GM21619 (cell line): Measurements from ENCODE around the gene FGD6.
"Not testable (repeated sequence)": the region's sequence is repeated elsewhere in the genome, so short reads cannot be mapped to it uniquely, and the experiment has no call there.

Source experiments
- ATAC-seq: cut with Tn5 transposase; IDR thresholded peaks from one replicate; pipeline ENCODE4 v1.9.1; 2021; ENCODE audit not compliant: unreplicated experiment

FGD6 gene

DNA sequence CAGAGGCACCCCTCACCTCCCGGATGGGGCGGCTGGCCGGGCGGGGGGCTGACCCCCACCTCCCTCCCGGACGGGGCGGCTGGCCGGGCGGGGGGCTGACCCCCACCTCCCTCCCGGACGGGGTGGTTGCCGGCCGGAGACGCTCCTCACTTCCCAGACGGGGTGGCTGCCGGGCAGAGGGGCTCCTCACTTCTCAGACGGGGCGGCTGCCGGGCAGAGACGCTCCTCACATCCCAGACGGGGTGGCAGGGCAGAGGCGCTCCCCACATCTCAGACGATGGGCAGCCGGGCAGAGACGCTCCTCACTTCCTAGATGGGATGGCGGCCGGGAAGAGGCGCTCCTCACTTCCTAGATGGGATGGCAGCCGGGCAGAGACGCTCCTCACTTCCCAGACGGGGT lies 18.4 kb upstream of the FGD6 start:
- ATAC-seq, result not testable (repeated sequence)

DNA sequence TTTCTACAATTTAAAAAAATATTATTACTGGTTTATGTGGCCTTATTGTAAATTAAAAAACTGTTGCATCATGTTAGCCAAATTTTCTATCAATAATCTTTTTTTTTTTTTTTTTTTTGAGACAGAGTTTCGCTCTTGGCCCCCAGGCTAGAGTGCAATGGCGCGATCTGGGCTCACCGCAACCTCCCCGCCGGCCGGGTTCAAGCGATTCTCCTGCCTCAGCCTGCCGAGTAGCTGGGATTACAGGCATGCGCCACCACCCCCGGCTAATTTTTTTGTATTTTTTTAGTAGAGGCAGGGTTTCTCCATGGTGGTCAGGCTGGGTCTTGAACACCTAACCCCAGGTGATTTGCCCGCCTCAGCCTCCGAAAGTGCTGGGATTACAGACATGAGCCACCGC lies 16.9 kb upstream of the FGD6 start:
- not testable (repeated sequence) for ATAC-seq

DNA sequence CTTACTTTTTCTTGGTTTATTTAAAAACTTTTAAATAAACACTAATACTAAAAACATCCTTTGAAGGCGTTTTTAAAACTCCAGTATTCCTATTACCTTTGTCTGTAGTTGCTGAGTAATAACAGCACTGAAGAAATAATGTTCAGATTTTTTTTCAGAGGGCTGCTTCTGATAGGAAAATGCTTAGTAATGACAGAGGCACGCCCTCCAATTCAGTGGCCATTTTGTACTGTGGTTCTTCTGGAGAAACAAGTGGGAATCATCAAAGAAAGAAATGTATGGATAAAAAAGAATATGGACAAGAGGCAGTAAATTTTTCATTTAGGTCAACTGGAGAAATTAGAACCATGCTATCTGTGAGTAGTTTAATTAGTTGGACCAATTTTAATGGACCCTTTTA lies 13.9 kb upstream of the FGD6 start:
- ATAC-seq, result no peak

DNA sequence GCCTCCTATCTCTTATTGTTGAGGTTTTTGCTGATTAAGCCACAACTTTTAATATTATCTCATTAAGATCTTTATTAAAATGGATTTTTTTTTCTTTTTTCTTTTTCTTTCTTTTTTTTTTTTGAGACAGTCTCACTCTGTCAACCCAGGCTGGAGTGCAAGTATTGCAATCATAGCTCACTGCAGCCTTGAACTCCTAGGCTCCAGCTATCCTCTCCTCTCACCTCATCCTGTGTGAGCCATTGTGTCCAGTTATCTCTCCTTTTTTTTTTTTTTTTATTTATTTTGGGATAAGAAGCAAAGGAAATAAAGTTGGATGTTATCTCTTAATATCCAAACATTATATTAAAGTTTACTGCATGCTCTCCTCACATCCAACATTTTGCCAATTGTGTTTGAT lies 13.0 kb upstream of the FGD6 start:
- no peak for ATAC-seq

DNA sequence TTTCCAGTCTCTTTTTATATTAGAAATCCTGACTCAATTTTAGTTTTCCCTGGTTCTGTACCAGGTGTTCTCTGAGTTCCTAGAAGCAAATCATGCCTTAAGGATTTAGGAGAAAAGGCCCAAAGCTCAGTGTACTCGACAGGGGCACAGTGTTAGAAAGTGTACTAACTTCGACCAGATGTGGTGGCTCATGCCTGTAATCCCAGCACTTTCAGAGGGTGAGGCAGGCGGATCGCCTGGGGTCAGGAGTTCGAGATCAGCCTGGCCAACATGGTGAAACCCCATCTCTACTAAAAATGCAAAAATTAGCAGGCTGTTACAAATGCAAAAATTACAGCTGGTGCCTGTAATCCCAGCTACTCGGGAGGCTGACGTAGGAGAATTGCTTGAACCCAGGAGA lies 12.4 kb upstream of the FGD6 start:
- no peak for ATAC-seq

GRCh38 chr12:95228617-95229016 lies 11.3 kb upstream of the FGD6 start:
- no peak for ATAC-seq

DNA sequence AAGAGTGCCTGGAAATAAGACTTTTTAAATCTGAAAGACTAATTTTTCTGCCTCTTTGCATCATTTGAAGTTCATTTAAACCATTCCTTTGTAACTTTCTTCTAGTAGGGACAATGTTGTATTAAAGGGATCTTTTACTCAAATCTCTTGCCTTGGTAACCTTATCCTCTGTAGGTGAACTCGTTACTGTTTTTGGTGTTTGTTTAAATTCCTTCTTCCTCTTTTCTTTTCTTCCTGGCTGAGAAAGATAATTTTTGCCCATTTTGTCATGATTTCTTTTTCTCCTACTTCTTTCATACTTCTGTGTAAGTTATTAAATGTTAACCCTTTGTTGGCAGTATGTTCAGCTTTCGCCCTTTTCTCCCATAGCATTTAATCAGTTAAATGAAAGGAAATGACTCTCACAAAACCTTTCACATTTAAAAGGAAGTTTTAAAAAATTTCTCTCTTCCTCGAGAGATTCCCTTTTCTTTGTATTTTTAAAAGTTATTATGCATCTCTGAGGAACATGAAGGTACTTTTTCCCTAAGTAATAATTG lies 10.6 kb upstream of the FGD6 start:
- no peak for ATAC-seq

DNA sequence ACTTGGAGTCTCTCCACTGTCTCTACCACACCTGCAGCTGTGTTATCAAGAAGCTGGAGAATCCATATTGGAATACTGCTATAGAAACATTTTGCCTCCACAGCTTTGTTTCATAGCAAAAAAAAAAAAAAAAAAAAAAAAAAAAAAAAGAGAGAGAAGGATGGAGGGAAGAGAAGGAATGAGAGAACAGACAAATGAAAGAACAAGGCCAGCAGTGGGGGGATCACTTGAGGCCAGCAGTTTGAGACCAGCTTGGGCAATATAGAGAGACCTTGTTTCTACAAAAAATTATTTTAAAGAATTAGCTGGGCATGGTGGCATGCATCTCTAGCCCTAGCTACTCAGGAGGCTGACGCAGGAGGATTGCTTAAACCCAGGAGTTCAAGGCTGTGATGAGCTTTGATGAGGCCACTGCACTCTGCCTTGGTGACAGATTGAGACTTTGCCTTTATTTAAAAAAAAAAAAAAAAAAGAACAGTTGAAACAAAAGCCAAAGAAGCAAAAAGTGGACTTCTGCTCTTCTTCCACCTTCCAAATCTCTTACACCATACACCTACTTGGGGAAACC lies 8.5 kb upstream of the FGD6 start:
- no peak for ATAC-seq

GRCh38 chr12:95224202-95225170 lies 7.2 kb upstream of the FGD6 start:
- no peak for ATAC-seq

DNA sequence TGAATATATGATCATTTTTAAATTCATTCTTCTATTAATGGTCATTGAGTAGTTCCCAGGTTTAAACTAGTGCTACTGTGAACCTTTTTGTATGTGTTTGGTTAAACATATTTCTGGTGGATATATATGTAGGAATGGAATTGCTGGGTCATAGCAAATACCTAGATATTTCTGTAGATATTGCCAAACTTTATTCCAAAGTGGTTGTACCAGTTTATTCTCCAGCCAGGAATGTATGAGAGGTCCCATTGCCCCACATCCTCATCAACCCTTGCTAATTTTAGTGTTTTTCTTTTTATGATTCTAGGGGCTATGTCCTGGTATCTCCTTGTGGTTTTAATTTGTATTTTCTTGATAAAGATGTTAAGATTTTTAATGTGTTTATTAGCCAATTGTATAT lies 3.5 kb upstream of the FGD6 start:
- ATAC-seq, result no peak

- no peak for ATAC-seq
These were observed 2.9 kb upstream of the FGD6 start for GRCh38 chr12:95220190-95220589.

- ATAC-seq, result no peak
These were observed 1.2 kb upstream of the FGD6 start for GRCh38 chr12:95218150-95219133.

- peak; percentile 18 for ATAC-seq
These were observed 423 bp downstream of the FGD6 start for GRCh38 chr12:95216711-95217376.

DNA sequence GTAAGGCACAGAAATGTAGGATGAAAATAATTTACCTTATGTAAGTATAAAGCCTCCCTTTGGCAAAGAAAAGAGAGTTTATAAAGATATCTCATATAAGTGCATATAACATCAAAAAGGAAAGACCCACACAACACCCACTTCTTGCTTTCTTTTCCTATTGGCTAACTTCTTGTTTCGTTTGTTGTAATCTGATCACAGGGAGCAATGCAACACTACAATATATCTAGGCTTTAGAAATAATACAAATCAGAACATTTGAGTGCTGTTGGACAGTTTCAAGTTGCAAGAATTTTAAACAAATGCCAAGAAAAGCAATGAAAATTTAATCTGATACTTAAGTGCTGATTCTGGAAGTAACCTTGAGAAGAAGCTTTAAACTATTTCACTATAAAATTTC lies 1.3 kb downstream of the FGD6 start:
- ATAC-seq, result no peak

- no peak for ATAC-seq
These were observed 2.8 kb downstream of the FGD6 start for GRCh38 chr12:95214466-95214865.

- ATAC-seq, result no peak
These were observed 3.3 kb downstream of the FGD6 start for GRCh38 chr12:95213928-95214327.

DNA sequence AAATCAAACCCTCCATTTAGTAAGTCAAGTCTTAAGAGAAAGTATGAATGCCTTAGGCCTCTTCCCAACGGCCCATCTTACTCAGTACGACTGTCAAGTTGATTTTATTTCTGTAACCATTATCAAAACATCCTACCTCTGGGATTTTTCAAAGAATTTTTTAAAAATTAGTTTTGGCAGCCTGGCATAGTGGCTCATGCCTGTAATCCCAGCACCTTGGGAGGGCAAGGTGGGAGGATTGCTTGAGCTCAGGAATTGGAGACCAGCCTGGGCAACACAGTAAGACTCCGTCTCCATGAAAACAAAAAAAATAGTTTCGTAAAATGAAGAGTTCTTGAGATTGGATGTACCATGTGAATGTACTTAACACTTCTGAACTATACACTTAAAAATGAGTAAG lies 4.1 kb downstream of the FGD6 start:
- ATAC-seq, result no peak

DNA sequence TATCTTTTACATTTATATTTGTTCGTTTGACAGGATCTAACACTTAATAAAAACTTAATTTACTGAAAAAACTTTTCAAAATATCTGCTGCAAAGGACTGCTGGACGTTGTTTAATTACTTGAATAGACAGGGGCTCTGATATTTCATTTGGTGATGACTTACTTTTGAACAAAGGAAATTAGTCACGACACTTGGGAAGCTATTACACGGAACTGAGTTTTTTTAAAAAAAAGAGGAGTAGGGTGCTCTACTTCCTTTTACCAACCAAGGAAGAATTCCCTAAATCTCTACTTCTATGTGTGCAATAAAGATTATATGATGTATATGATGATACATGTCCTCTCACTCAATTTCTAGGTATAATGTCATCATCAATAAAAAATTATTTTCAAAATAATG lies 4.7 kb downstream of the FGD6 start:
- no peak for ATAC-seq

GRCh38 chr12:95208678-95209077 lies 8.6 kb downstream of the FGD6 start:
- ATAC-seq, result no peak

GRCh38 chr12:95207407-95207806 lies 9.9 kb downstream of the FGD6 start:
- ATAC-seq, result no peak

GRCh38 chr12:95206916-95207315 lies 10.4 kb downstream of the FGD6 start:
- no peak for ATAC-seq
